ENCODE measurements around the gene YAP1.

GRCh38 chr11:102073253-102073652 lies 37.0 kb upstream of the YAP1 start:
- TF ChIP-seq EP300 (IDR thresholded peaks at IDR 0.05) (no peak), CTCF (IDR thresholded peaks at IDR 0.05) (no peak)
